ENCODE measurements around the gene CENPP.

CENPP gene

DNA sequence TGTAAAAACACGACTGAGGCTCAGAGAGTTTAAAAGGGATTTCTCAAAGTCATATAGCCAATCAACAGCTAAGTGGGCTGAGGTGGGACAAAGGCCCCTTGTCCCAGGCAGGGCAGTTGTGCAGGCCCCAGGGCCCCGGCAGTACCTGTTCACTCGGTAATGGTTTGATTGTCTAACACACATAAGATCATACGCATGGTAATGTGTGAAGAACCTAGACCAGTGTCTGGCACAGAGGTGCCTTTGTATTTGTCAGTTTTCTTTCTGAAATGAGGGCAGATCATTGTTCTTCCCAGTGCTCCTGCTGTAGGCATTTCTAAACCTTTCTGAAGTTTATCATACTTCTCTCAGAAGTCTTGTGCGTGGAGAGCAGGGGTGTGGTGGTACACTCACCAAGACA lies 277.3 kb downstream of the CENPP start:
- no peak for DNase-seq

DNA sequence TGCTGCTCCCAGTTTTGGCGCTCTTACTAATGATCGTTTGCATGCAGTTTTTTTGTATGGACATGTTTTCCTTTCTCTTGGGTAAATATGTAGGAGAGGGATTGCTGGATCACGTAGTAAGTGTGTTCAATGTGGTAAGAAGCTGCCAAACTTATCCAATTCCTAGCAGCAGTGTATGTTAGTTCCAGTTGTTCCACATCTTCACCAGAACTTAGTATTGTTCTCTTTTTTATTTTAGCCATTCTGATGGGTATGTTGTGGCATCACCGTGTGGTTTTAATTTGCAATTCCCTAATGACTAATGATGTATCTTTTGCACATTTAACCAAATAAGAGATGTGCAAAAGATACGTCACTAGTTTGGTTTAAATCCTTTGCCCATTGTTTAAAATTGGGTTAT lies 278.2 kb downstream of the CENPP start:
- no peak for DNase-seq

DNA sequence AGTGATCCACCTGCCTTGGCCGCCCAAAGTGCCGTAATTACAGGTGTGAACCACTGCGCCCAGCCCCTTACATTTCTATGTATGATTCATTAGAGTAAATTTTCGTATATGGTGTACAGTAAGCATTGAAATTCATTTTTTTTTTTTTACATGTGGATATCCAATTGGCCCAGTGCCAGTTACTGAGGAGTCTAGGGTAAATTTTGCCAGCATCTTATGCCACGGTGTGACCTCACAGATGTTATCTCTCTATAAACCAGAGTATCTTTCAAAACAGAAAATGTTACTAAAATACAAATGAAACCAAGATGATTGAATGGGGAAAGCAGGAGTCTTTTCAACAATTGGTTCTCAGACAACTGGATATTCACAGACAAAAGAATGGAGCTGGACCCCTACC lies 279.5 kb downstream of the CENPP start:
- no peak for DNase-seq

DNA sequence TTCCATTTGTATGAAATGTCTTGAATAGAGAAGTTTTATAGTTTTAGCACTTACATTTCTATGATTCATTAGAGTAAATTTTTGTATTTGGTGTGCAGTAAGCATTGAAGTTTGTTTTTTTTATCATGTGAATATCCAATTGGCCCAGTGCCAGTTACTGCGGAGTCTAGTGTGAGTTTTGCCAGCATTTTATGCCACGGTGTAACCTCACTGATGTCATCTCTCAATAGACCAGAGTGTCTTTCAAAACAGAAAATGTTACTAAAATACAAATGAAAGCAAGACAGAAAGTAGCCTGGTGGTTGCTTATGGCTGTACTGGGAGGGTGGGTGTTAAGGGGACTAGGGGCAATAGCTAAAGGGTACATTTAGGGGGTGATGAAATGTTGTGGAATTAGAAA lies 281.3 kb downstream of the CENPP start:
- DNase-seq, result no peak

DNA sequence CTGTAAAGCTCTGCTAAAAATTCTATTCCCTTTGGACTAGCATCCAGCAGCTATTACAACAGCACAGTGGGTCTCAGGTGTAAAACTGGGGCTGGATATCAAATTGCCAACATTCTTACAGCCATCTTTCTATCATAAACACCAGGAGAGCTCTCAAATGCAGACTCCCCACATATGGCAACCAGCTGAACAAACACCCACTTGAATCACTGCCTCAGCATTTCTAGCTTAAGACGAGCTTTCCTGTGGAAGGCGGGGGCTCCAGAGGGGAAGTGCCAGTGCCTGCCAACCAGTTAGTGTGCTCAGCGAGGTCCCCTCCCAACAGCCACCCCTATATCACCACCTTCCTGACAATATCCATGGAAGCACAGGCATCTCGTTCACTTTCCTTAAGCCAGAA lies 282.0 kb downstream of the CENPP start:
- DNase-seq, result no peak

DNA sequence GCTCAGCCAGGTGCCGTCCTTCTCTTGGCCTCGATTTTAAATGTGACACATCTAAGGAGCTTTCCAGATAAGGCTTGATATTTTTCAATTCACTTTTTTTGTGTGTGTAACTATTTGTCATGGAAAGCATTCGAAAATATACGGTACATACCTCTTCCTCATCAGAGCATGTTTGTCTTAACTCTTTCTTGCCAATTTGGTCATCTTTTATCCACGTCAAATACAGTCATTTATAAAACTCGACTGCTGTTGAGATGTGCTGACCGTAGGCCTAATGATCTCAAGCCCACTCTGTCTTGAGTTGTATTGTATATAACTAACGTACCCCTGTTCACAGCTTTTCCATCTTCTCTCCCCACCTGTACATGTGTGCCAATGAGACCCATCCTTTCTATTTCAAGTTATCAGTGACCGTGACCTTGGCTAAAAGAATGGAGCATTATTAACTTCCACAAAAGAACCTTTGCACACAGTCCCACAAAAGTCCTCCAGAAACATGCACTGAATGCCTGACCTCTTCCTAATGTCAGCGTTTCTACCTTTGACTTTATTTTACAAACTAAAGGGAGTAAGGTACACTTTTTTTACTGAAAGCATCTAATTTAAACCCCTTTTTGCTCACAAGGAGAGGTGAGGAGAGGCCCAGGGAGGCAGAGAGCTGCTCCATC lies 282.6 kb downstream of the CENPP start:
- no peak for DNase-seq

DNA sequence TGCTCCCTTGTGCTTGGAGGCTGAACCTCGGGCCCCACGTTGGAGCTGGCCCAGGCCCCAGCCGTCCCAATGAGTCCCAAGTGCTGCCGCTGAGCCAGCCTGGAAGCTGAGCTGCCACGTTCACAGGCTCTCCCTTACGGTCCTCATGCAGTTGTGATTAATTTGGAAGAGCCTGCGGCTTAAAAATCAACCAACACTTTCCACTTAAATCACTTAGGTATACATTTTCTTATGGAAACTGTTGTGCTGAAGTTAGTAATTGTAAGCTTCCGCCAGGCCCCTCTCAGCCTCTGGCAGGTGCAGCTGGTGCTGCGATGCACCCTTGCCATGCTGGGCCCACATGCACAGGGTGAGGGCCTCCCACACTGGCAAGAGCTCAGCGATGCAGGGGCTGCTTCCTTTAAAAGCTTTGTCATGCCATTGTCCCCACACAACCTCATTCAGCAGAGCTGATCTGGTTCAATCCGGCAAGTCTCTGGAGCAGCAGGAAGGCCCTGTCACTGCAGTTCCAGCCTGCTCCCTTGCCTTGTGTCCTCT lies 283.2 kb downstream of the CENPP start:
- no peak for DNase-seq

DNA sequence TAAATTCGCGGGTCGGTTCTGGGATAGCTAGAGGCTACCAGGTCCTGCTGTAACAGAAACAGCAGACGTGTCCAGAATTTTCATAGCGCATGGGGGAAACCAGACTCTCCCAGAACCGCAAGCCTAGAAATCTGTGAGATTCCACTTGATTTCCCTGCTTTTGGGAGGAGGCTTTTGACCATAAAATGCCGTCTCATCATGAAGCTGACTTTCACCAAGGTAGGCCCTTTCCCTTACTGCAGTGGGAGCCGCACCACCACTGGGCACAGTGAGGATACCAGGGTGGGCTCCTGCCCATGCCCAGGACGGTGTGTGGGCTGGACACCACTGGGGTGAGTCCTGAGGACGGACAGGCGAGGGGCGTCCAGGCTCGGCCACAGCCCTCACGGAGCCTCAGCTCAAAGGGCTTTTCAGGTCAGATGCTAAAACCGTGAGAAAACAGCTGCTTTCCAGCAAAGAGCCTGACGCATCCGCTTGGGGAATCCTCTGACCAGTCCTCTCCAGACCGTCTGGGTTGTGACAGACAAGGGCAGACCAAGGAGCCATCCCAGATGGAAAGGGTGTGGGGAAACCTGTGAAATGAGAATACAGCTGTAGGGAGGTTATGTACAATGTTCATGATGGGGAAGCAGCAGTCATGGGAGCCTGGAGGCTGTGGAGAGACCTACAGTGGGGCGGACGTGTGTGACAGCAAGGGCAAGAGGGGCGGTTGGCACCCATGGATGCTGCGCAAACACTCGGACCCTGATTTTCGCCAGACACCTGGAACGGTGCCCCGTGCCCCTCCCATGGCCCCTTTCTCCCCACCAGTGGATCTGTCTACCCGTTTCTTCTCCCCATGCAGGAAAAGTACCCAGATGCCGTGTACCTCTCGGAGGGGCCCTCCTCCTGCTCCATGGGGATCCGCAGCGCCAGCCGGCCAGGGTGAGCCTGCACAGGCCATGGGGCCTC lies 285.0 kb downstream of the CENPP start:
- DNase-seq, result no peak

DNA sequence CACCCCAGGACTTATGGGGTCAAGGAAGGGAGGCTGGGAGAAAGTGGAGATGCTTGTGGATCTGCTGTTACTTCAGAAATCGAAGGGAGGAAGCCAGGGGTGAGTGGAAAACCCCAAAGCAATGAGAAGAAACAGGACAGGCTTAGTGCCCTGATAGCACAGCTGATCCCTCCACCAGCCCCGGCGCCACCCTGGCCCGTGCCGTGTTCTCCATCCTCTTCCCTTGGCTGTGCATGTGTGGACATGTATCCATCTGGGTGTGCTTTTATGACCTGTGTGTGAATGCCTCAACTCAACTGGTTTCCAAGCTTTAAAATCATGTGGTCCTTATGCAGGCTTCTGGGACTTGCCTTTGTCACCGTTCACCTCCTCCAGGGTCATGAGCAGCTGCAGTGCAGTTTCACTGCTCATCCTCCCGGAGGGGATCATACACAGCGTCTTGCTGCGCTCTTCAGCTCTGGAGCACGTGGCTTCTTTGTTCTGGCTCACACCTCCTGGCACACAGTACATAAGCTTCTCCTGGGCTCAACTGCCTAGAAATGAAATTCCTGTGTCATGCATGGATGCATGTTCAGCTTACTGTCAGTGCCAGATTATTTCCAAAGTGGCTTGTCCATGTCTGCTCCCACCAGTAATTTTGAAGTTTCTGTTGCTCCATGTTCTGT lies 286.0 kb downstream of the CENPP start:
- DNase-seq, result no peak

DNA sequence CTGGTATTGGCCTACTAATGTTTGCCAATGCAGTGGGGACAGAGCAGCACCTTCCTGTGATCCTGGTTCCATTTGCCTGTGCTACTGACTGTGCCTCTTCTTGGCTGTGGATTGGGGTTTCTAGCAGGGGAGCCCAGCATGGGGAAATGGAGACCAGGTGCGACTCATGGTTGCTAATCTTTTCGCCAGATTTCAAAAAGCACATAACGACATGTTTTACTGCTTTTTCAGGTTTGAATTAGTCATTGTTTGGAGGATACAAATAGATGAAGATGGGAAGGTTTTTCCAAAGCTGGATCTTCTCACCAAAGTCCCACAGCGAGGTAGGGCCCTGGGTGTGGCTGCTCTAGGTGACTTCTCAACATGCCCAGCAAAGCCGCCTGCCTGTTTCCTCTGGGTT lies 286.5 kb downstream of the CENPP start:
- no peak for DNase-seq

DNA sequence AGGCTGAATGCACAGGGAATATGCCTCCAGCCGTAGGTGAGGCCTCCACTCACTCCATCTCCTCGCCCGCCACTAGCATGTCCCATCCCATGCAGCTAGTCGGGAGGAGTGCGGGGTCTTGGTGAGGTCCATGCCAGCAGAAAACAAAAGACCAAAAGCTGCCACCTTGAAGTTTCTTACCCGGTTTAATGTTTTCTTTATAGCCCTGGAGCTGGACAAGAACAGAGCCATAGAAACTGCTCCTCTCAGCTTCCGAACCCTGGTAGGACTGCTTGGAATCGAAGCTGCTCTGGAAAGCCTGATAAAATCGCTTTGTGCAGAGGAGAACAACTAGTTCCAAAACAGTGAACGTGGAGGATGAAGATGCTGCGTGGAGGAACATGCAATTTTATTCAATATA lies 287.1 kb downstream of the CENPP start:
- no peak for DNase-seq

DNA sequence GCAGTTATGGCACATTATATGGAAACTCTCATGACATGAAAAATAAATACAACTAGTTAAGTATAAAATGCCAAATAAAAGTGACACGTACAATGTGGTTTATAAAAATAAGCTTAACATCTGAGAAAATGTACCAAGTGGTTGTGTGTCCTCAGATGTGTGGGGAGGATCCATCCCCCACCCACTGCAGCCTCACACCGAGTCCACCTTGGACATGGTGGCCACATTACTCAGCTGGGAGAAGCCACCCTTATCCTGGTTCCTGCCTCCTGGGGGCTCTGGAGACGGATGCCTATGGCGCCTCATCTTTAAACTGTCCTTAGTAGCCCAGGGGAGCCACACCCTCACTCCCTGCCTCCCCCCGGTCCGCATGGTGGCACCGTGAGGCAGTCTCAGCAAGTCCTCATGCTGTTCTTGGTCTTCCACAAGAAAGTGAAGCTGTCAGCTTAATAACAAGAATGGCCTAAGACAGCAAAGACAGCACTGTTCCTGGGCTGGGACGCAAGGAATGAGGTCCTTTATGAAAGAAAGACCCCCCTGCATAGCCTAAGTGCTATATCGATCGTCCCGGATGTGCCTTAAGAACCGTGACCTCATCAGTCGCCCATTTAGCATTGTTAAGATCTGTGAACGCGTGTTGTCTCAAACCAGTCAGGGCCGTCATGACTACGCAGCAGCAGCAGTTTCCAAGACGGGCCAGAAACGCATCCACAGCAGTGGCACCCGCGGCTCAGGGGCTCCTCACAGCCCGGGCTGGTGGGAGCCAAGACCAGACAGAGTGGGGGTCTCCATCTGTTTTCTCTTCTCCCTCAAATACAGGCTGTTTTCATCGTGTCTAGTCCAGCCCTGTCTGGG lies 287.7 kb downstream of the CENPP start:
- no peak for DNase-seq

DNA sequence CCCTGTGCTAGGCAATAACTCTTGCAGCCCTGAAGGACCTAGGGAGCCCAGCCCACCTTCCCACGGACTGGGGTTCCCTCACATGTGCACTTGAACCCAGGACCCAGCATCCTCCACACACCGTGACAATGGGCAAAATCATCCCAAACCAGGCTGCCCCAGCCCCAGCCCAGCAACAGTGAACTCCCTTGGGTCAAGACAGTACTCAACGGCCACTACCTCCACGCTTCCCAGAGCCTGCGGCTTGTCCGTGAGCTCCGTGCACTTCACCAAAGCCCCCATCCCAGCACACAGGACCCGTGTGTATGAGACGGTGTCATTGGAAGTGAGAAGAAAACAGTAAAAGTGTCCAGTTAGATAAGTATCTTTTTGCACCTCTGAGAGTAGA lies 288.4 kb downstream of the CENPP start:
- DNase-seq, result no peak

DNA sequence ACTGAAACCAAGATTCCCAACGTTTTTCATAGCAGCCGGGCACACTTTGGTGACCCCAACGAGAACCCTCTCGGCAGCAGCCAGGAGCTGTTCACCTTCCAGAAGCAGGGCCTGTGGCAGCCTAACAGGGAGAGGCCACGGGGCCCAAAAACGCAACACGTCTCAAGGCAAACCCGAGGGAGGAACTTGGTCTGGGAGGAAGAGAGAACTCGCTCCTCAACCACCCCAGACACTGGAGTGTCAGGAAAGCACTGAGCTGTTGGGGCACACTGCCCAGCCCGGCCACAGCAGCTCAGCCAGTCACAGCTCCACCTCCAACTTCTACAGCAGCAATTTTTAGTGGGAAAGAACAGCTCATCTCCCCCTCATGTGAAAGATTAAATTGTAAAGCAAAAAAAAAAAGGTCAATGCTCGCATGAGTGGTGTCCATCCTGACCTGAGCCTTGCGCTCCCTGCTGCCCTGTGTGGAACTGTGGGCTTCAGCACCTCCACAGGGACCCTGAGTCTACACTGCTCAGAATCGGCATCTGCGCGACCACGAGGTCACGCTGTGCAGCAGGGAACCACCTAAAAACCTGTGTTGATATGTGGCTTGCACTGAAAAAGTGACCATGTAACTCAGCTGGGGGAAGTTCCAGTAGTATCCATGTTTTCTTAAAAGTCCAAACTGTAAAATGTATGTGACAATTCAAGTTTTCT lies 289.2 kb downstream of the CENPP start:
- DNase-seq, result no peak

DNA sequence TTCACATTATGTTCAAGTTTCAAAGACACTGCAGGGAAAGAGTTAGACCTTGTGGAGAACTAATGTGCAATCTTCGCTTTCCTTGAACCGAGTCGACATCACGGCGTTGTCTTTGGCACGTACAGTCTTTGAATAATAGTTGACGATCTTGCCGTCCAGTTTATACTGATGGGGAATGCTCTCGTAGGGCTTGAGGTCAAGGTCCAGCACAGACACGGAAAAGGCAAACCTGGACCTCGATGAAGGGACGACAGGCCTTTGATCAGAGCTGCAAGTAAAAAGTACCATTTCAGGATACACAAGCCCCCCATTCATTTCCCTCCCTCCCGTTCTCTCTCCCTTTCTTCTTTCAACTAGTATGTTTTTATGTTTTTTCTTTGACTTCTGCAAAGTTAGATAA lies 290.0 kb downstream of the CENPP start:
- no peak for DNase-seq

DNA sequence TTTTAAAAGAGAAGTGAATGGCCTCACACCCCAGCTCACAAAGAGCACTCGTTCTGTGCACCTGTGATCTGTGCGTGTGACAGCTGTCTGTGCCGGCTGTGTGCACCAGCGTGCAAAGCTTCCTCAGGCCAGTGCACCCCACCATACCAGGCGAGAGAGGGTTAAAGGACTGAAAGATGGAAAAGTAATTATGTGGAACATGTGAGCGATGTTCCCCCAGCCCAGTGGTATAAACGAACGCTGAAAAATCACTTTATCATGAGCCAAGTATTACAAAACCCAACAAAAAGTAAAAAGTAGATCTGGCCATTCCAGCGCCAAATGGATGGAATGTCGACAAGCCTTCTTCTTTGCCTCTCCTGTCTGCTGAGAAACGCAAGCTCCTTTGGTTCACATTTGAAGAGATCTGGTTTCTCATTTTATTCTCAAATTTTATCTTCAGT lies 290.5 kb downstream of the CENPP start:
- no peak for DNase-seq

DNA sequence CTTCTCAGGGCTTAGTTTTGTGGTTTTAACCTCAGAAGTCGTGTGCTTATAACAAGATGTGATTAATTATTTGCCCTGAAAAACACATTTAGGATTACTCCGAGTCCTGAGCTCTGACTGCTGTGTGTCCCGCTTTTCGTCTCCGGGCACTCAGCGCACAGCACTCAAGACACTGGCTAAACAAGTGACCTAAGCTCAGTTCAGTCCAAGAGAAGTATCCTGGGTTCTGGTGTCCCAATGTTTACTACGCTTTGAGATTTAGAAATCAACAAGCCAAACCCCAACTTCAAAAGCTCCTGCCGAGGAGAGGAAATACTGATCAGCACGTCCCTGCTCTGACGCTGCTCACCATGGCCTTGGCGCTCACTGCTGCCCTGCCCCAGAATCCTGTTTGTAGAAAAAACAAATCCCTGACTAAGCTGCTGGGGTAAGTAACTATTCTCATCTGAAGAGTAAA lies 290.9 kb downstream of the CENPP start:
- DNase-seq, result no peak

DNA sequence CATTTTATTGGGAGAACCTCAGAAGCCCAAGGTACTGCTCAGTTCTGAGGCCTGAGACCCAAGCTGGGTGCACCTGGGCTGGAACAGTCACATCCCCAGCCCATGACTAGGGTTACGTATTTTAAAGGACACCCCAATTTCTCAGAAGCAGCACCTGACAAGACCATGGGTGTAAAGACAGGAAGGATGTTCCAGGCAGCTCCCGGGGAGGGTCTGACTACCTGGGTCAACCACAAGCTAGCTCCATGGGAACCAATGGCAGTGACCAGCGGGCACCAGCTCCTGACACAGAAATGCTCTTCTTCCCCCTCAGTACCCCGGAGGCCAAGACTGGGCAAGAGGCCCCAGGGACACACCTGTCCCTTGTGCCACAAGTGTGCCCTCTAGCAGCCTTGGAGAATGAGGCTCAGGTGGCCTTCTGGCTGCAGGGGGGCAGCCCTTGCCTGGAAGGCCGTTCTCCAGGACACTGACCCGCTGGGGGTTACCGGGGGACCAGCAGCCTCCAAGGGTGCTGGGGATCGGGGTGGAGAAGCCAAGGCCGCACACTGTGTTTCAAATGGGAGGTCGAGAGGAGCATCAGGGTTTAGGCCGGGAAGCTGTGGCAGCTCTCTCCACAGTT lies 291.6 kb downstream of the CENPP start:
- no peak for DNase-seq

DNA sequence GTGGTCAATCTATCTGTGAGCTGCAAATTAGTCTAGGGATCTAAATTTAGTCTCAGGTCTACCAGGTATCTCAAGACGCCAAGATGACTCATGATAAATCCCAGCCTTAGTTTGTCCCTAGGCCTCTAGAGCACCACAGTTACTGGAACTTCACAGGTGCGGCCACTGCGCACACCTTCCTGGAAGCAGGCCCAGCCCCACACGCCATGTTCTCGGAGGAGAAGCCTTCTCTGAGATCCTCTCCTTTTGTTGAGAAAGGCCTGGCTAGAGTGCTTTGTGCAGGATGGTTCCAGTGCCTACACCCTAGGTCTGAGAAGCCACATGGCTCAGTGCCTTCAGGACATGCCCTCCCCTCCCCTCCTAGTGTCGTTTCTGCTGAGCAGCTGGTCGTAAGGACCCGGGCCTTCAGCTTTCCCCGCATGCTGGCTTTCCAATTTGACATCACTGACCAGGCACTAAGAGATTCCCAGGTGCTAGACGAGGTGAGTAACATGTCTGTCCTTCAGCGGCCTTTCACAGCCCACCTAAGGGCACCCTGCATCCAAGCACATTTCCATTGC lies 292.3 kb downstream of the CENPP start:
- DNase-seq, result no peak

DNA sequence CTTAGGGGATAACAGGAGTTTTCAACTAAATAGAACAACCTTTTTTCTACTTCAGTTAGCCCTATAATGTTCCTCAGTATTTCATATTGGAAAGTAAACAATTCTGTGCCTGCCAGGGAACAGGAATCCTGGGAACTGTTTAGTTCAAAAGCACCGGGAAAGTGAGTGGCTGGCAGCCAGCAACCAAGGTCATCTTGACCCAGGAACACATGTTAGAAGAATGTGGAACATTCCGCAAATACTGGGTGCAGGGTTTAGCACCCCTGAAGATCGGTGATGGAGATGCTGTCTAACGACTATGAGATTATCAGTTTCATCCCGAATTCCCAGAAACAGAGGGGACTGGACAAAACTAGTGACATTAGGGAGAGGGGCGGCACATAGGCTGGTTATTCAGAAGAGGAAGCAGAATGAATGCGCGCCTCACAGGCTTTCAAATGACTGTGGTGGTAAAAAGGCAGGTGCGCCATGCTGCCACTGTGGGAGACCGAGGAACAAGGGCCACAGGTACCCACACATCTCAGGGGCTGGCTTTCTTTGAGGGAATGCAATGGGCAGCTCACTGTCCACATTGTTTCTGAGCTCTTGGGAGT lies 293.0 kb downstream of the CENPP start:
- DNase-seq, result no peak

Measured in inflammatory macrophage treated with lipopolysaccharide for 1 hour (primary cell).